ENCODE data around the gene LIMCH1.
"Not testable (repeated sequence)": the region's sequence is repeated elsewhere in the genome, so short reads cannot be mapped to it uniquely, and the experiment has no call there.

Gene LIMCH1

GRCh38 chr4:41696763-41697162 lies 158.8 kb downstream of the LIMCH1 start:
- Histone ChIP-seq H3K9ac (ENCODE audit: low read depth, low read length) (no peak overlapping the region), H3K36me3 (ENCODE audit: control insufficient read depth, insufficient read depth, low read length) (no peaks in the 10 kb centered on the region), H3K4me3 (ENCODE audit: low read depth, low read length) (no peak overlapping the region), H3K27me3 (ENCODE audit: control insufficient read depth, insufficient read depth, low read length) (no peaks in the 10 kb centered on the region), H3K4me1 (ENCODE audit: control insufficient read depth, insufficient read depth, low read length) (no peaks in the 10 kb centered on the region), H3K9me3 (ENCODE audit: control insufficient read depth, insufficient read depth, low read length) (no peaks in the 10 kb centered on the region)

- Histone ChIP-seq H3K36me3 (ENCODE audit: control insufficient read depth, insufficient read depth, low read length) (no peaks in the 10 kb centered on the region), H3K27me3 (ENCODE audit: control insufficient read depth, insufficient read depth, low read length) (peaks cover 3% of the 10 kb centered on the region), H3K9me3 (ENCODE audit: control insufficient read depth, insufficient read depth, low read length) (no peaks in the 10 kb centered on the region), H3K4me3 (ENCODE audit: low read depth, low read length) (no peak overlapping the region), H3K4me1 (ENCODE audit: control insufficient read depth, insufficient read depth, low read length) (no peaks in the 10 kb centered on the region), H3K9ac (ENCODE audit: low read depth, low read length) (no peak overlapping the region)
Observed at GRCh38 chr4:41701983-41702382, 164.0 kb downstream of the LIMCH1 start.

GRCh38 chr4:41702770-41703169 lies 164.8 kb downstream of the LIMCH1 start:
- no peak overlapping the region for H3K4me3 ChIP-seq (ENCODE audit: low read depth, low read length)
- H3K9ac ChIP-seq (ENCODE audit: low read depth, low read length), result no peak overlapping the region
- no peaks in the 10 kb centered on the region for H3K9me3 ChIP-seq (ENCODE audit: control insufficient read depth, insufficient read depth, low read length)
- H3K27me3 ChIP-seq (ENCODE audit: control insufficient read depth, insufficient read depth, low read length), result peaks cover 3% of the 10 kb centered on the region
- H3K36me3 ChIP-seq (ENCODE audit: control insufficient read depth, insufficient read depth, low read length), result no peaks in the 10 kb centered on the region
- H3K4me1 ChIP-seq (ENCODE audit: control insufficient read depth, insufficient read depth, low read length), result no peaks in the 10 kb centered on the region

GRCh38 chr4:41703785-41704184 lies 165.8 kb downstream of the LIMCH1 start:
- Histone ChIP-seq H3K9me3 (ENCODE audit: control insufficient read depth, insufficient read depth, low read length) (no peaks in the 10 kb centered on the region), H3K36me3 (ENCODE audit: control insufficient read depth, insufficient read depth, low read length) (no peaks in the 10 kb centered on the region), H3K4me1 (ENCODE audit: control insufficient read depth, insufficient read depth, low read length) (no peaks in the 10 kb centered on the region), H3K27me3 (ENCODE audit: control insufficient read depth, insufficient read depth, low read length) (peaks cover 3% of the 10 kb centered on the region), H3K9ac (ENCODE audit: low read depth, low read length) (no peak overlapping the region), H3K4me3 (ENCODE audit: low read depth, low read length) (no peak overlapping the region)

- no peaks in the 10 kb centered on the region for H3K9me3 ChIP-seq (ENCODE audit: control insufficient read depth, insufficient read depth, low read length)
- no peaks in the 10 kb centered on the region for H3K4me1 ChIP-seq (ENCODE audit: control insufficient read depth, insufficient read depth, low read length)
- H3K27me3 ChIP-seq (ENCODE audit: control insufficient read depth, insufficient read depth, low read length), result no peaks in the 10 kb centered on the region
- H3K4me3 ChIP-seq (ENCODE audit: low read depth, low read length), result no peak overlapping the region
- no peaks in the 10 kb centered on the region for H3K36me3 ChIP-seq (ENCODE audit: control insufficient read depth, insufficient read depth, low read length)
- H3K9ac ChIP-seq (ENCODE audit: low read depth, low read length), result no peak overlapping the region
Observed at GRCh38 chr4:41709844-41710481, 172.0 kb downstream of the LIMCH1 start.

GRCh38 chr4:41711654-41712053 lies 173.7 kb downstream of the LIMCH1 start:
- not testable (repeated sequence) for H3K4me1 ChIP-seq (ENCODE audit: control insufficient read depth, insufficient read depth, low read length); H3K9me3 ChIP-seq (ENCODE audit: control insufficient read depth, insufficient read depth, low read length); H3K36me3 ChIP-seq (ENCODE audit: control insufficient read depth, insufficient read depth, low read length); H3K27me3 ChIP-seq (ENCODE audit: control insufficient read depth, insufficient read depth, low read length); H3K9ac ChIP-seq (ENCODE audit: low read depth, low read length); H3K4me3 ChIP-seq (ENCODE audit: low read depth, low read length)

GRCh38 chr4:41712425-41712824 lies 174.5 kb downstream of the LIMCH1 start:
- H3K4me3 ChIP-seq (ENCODE audit: low read depth, low read length), result no peak overlapping the region
- H3K4me1 ChIP-seq (ENCODE audit: control insufficient read depth, insufficient read depth, low read length), result no peaks in the 10 kb centered on the region
- no peaks in the 10 kb centered on the region for H3K36me3 ChIP-seq (ENCODE audit: control insufficient read depth, insufficient read depth, low read length)
- H3K27me3 ChIP-seq (ENCODE audit: control insufficient read depth, insufficient read depth, low read length), result no peaks in the 10 kb centered on the region
- no peaks in the 10 kb centered on the region for H3K9me3 ChIP-seq (ENCODE audit: control insufficient read depth, insufficient read depth, low read length)
- H3K9ac ChIP-seq (ENCODE audit: low read depth, low read length), result no peak overlapping the region

GRCh38 chr4:41713768-41714167 lies 175.8 kb downstream of the LIMCH1 start:
- Histone ChIP-seq H3K27me3 (ENCODE audit: control insufficient read depth, insufficient read depth, low read length) (no peaks in the 10 kb centered on the region), H3K9ac (ENCODE audit: low read depth, low read length) (no peak overlapping the region), H3K36me3 (ENCODE audit: control insufficient read depth, insufficient read depth, low read length) (no peaks in the 10 kb centered on the region), H3K4me3 (ENCODE audit: low read depth, low read length) (no peak overlapping the region), H3K9me3 (ENCODE audit: control insufficient read depth, insufficient read depth, low read length) (no peaks in the 10 kb centered on the region), H3K4me1 (ENCODE audit: control insufficient read depth, insufficient read depth, low read length) (no peaks in the 10 kb centered on the region)

GRCh38 chr4:41714364-41715000 lies 176.5 kb downstream of the LIMCH1 start:
- no peak overlapping the region for H3K9ac ChIP-seq (ENCODE audit: low read depth, low read length)
- H3K36me3 ChIP-seq (ENCODE audit: control insufficient read depth, insufficient read depth, low read length), result no peaks in the 10 kb centered on the region
- no peaks in the 10 kb centered on the region for H3K9me3 ChIP-seq (ENCODE audit: control insufficient read depth, insufficient read depth, low read length)
- H3K27me3 ChIP-seq (ENCODE audit: control insufficient read depth, insufficient read depth, low read length), result no peaks in the 10 kb centered on the region
- no peak overlapping the region for H3K4me3 ChIP-seq (ENCODE audit: low read depth, low read length)
- no peaks in the 10 kb centered on the region for H3K4me1 ChIP-seq (ENCODE audit: control insufficient read depth, insufficient read depth, low read length)

- H3K4me3 ChIP-seq (ENCODE audit: low read depth, low read length), result no peak overlapping the region
- H3K9ac ChIP-seq (ENCODE audit: low read depth, low read length), result no peak overlapping the region
- H3K4me1 ChIP-seq (ENCODE audit: control insufficient read depth, insufficient read depth, low read length), result no peaks in the 10 kb centered on the region
- no peaks in the 10 kb centered on the region for H3K36me3 ChIP-seq (ENCODE audit: control insufficient read depth, insufficient read depth, low read length)
- H3K27me3 ChIP-seq (ENCODE audit: control insufficient read depth, insufficient read depth, low read length), result peaks cover 3% of the 10 kb centered on the region
- no peaks in the 10 kb centered on the region for H3K9me3 ChIP-seq (ENCODE audit: control insufficient read depth, insufficient read depth, low read length)
Observed at GRCh38 chr4:41715155-41715554, 177.2 kb downstream of the LIMCH1 start.

GRCh38 chr4:41718907-41719306 lies 180.9 kb downstream of the LIMCH1 start:
- H3K4me1 ChIP-seq (ENCODE audit: control insufficient read depth, insufficient read depth, low read length), result no peaks in the 10 kb centered on the region
- H3K27me3 ChIP-seq (ENCODE audit: control insufficient read depth, insufficient read depth, low read length), result peaks cover 16% of the 10 kb centered on the region
- no peak overlapping the region for H3K4me3 ChIP-seq (ENCODE audit: low read depth, low read length)
- H3K9me3 ChIP-seq (ENCODE audit: control insufficient read depth, insufficient read depth, low read length), result no peaks in the 10 kb centered on the region
- no peaks in the 10 kb centered on the region for H3K36me3 ChIP-seq (ENCODE audit: control insufficient read depth, insufficient read depth, low read length)
- no peak overlapping the region for H3K9ac ChIP-seq (ENCODE audit: low read depth, low read length)

GRCh38 chr4:41719417-41719816 lies 181.5 kb downstream of the LIMCH1 start:
- no peak overlapping the region for H3K4me3 ChIP-seq (ENCODE audit: low read depth, low read length)
- H3K9ac ChIP-seq (ENCODE audit: low read depth, low read length), result no peak overlapping the region
- H3K27me3 ChIP-seq (ENCODE audit: control insufficient read depth, insufficient read depth, low read length), result peaks cover 16% of the 10 kb centered on the region
- H3K36me3 ChIP-seq (ENCODE audit: control insufficient read depth, insufficient read depth, low read length), result no peaks in the 10 kb centered on the region
- H3K4me1 ChIP-seq (ENCODE audit: control insufficient read depth, insufficient read depth, low read length), result no peaks in the 10 kb centered on the region
- no peaks in the 10 kb centered on the region for H3K9me3 ChIP-seq (ENCODE audit: control insufficient read depth, insufficient read depth, low read length)

All from iPS-15b (cell line).